ENCODE measurements around the gene ZC3H12A. TPM values are rescaled to one million over a fixed set of nuclear protein-coding genes. Genes with fewer than 3 reads are reported as not detected.
"Not testable (repeated sequence)": the region's sequence is repeated elsewhere in the genome, so short reads cannot be mapped to it uniquely, and the experiment has no call there.

Gene ZC3H12A
- total RNA-seq, 1 donor from 2014 or later = 19.5 TPM

DNA sequence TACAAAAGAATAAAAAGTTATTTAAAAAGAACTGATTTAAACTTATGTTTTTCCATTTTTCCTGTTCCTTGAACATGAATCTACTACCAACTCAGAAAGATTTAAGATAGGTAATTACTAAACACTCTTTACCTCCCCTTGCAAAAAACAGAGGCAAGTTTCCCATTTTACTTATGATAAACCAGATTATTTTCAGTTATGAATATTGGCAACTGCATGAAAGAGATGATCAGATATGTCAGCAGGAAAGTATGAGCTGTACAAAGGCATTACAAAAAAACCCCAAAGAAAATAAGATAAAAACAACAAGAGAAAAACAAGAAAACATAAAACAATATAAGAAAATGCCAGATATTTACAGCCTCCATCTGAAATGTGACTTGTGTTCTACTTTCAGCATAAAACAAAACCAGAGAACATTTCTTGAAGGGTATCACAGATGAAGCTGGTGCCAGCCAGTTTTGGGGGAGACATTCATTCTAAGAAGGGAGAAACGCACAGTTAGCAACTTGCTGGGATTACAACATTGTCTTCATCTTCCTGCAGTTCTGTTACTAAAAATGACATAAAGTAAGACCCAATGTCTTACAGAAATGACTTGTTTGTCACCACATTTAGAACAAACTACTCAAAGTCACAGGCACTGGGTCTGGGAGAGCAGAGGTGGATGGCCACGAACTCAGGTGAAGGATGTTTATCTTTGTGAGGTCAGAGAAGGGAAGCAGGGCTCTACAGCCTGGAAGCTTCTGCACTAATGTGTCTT, 19.1 kb downstream of the ZC3H12A start:
- intact Hi-C loops (cut with micrococcal nuclease) = no loop called here

GRCh38 chr1:37495875-37496274, 21.5 kb downstream of the ZC3H12A start:
- intact Hi-C loops (cut with micrococcal nuclease) = no loop called here

DNA sequence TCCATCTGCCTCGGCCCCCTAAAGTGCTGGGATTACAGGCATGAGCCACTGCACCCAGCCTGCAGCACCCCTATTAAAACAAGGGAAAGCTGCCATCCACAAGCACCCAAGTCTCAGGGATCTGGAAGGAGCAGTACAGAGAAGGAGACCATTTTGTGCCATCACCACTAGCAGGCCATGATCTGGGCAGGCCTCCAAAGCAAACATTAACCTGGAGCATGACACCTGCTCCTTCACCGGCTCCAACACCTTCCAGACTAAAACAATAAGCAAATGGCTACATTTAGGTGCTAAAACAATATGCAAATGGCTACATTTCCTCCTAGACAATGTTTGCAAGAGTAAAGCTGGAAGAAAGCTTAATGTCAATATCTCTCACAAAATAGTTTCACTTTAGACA, 23.5 kb downstream of the ZC3H12A start:
- intact Hi-C loops (cut with micrococcal nuclease) = no loop called here

GRCh38 chr1:37498872-37499617, 24.7 kb downstream of the ZC3H12A start:
- intact Hi-C loops (cut with micrococcal nuclease) = no loop called here

DNA sequence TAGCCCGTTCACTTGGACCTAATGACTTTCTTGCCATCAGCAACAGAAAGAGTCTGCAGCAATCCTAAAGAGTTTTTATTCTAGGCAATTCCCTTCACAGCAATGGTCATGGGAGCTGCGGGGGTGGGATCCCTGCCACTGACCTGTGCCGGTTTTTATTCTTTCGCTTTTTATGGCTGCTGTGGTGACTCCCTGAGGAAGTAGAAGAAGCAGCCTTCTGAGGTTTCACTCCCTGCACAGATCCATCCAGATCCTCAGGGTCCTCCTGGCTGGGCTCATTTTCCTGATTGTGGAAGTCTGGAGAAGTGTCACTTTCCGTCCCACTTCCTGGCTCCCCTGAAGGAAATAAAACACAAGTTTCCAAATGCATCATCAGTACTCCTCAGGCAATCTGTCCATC, 27.3 kb downstream of the ZC3H12A start:
- intact Hi-C loops (cut with micrococcal nuclease) = no loop called here

DNA sequence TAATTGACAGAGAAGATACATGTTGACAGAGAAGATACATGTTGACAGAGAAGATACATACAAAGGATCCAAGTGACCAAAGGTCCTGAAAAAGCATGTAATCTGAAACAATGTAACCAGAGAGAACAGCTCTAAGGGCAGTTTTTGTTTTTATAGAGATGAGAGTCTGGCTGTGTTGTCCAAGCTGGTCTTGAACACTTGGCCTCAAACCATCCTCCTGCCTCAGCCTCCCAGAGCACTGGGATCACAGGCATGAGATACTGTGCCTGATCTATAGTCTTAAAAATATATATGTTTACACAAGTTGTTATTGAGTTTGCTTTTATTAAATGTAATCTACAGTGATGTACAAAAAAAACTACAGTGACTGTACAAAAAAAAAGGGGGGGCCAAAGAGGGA, 27.7 kb downstream of the ZC3H12A start:
- intact Hi-C loops (cut with micrococcal nuclease) = no loop called here

- intact Hi-C loops (cut with micrococcal nuclease) = not testable (repeated sequence)
These were observed 28.4 kb downstream of the ZC3H12A start for GRCh38 chr1:37502791-37503190.

DNA sequence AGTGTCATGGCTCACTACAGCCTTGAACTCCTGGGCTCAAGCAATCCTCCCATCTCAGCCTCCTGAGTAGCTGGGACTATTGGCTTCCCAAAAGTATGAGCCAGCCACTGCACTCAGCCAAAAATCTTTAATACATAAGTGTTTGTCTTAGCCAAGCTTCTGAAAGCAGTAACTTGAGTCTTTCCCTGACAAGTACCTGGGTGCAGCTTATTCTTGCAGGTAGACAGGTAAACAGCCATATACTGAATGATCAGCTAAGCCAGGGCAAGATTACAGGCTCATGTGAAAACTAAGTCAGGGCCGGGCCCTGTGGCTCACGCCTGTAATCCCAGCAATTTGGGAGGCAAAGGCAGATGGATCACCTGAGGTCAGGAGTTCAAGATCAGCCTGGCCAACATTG, 32.4 kb downstream of the ZC3H12A start:
- intact Hi-C loops (cut with micrococcal nuclease) = no loop called here

DNA sequence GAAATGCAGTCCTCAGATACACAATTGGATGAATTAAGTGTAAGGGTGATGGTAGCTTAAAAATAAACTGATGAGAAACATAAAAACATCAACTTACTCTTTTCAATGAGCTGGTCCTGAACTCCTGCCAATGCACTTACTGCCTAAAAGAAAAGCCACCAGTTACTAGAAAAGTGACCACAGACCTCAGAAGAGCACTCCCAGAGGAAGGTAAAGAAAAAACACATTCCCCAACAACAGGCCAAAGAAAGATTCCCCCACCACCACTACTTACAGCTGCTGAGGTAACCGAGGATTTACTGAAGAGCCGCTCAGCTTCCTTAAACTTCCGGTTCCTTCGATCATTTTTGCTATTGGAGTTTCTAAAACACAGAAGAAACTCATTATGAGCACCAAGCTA, 34.8 kb downstream of the ZC3H12A start:
- intact Hi-C loops (cut with micrococcal nuclease) = no loop called here

- intact Hi-C loops (cut with micrococcal nuclease) = loop anchor here (1.0 to 2.0 kb wide), 3 partner anchors 40 to 83 kb away; partner anchors contain the start of genes SNIP1 and ZC3H12A
These were observed 39.5 kb downstream of the ZC3H12A start for GRCh38 chr1:37513795-37514349.

- intact Hi-C loops (cut with micrococcal nuclease) = loop anchor here (1.0 to 2.0 kb wide), 3 partner anchors 40 to 82 kb away; partner anchors contain the start of genes SNIP1 and ZC3H12A
These were observed 40.2 kb downstream of the ZC3H12A start, which contains the start of gene MEAF6 for GRCh38 chr1:37514350-37515184. MEAF6 (minus strand) TSS chr1:37514766; CDS start chr1:37514746, 20 bp downstream.

- intact Hi-C loops (cut with micrococcal nuclease) = loop anchor here (2.0 kb wide), 1 partner anchor 81 kb away; no protein-coding TSS in a partner anchor
These were observed 41.0 kb downstream of the ZC3H12A start for GRCh38 chr1:37515185-37516034.

DNA sequence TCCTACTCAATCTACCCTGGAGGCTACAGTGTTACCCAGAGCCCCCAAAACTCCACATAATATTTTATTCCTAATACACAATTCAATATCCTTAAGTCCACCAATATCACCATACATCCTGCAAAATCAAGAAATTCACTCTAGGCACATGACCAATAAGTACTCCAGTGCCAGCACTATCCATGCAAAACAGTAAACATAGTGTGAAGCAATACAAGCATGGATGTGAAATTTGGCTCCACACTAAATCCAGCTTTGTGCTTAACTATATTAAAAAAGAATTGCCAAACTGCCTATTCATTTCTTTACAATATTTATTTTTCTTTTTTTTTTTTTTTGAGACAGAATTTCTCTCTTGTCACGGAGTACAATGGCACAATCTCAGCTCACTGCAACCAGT, 43.2 kb downstream of the ZC3H12A start:
- intact Hi-C loops (cut with micrococcal nuclease) = no loop called here

DNA sequence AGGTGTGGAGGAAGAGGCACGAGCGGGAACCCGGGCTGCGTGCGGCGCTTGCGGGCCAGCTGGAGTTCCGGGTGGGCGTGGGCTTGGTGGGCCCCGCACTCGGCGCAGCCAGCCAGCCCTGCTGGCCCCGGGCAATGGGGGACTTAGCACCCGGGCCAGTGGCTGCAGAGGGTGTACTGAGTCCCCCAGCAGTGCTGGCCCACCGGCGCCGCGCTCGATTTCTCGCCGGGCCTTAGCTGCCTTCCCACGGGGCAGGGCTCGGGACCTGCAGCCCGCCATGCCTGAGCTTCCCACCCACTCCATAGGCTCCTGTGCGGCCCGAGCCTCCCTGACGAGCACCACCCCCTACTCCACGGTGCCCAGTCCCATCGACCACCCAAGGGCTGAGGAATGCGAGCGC, 43.9 kb downstream of the ZC3H12A start:
- intact Hi-C loops (cut with micrococcal nuclease) = not testable (repeated sequence)

DNA sequence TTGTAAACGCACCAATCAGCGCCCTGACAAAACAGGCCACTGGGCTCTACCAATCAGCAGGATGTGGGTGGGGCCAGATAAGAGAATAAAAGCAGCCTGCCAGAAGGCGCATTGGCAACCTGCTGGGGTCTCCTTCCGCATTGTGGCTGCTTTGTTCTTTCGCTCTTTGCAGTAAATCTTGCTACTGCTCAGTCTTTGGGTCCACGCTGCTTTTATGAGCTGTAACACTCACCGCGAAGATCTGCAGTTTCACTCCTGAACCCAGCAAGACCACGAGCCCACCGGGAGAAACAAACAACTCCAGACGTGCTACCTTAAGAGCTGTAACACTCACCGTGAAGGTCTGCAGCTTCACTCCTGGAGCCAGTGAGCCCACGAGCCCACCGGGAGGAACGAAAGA, 44.5 kb downstream of the ZC3H12A start:
- intact Hi-C loops (cut with micrococcal nuclease) = not testable (repeated sequence)

DNA sequence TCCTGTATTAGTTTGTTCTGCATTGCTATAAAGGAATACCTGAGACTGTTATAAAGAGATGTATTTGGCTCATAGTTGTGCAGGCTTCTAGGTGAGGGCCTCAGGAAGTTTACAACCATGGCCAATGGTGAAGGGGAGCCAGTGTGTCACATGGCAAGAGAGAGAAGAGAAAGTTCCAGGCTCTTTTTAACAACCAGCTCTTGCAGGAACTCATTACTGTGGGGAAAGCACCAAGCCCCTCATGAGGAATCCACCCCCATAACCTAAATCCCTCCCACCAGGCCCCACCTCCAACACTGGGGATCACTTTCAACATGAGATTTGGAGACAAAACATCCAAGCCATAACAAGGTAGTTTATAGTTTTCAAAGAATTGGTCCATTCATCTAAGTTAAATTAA, 45.2 kb downstream of the ZC3H12A start:
- intact Hi-C loops (cut with micrococcal nuclease) = no loop called here

DNA sequence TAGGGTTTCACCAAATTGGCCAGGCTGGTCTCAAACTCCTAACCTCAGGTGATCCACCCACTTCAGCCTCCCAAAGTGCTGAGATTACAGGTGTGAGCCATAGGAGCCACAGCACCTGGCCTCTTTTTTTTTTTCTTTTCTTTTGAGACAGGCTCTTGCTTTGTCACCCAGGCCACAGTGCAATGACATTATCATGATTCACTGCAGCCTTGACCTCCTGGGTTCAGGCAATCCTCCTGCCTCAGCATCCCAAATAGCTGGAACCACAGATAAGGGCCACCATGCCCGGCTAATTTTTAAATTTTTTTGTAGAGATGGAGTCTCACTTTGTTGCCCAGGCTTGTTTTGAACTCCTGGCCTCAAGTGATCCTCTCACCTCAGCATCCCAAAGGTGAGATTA, 55.5 kb downstream of the ZC3H12A start:
- intact Hi-C loops (cut with micrococcal nuclease) = not testable (repeated sequence)

GRCh38 chr1:37532418-37533156, 58.2 kb downstream of the ZC3H12A start:
- intact Hi-C loops (cut with micrococcal nuclease) = not testable (repeated sequence)

- intact Hi-C loops (cut with micrococcal nuclease) = no loop called here
These were observed 59.1 kb downstream of the ZC3H12A start for GRCh38 chr1:37533317-37534093.
